ENCODE measurements around the gene H6PD.
A peak's percentile ranks its signal among the peaks of the same experiment; 100 is the strongest.

H6PD gene

DNA sequence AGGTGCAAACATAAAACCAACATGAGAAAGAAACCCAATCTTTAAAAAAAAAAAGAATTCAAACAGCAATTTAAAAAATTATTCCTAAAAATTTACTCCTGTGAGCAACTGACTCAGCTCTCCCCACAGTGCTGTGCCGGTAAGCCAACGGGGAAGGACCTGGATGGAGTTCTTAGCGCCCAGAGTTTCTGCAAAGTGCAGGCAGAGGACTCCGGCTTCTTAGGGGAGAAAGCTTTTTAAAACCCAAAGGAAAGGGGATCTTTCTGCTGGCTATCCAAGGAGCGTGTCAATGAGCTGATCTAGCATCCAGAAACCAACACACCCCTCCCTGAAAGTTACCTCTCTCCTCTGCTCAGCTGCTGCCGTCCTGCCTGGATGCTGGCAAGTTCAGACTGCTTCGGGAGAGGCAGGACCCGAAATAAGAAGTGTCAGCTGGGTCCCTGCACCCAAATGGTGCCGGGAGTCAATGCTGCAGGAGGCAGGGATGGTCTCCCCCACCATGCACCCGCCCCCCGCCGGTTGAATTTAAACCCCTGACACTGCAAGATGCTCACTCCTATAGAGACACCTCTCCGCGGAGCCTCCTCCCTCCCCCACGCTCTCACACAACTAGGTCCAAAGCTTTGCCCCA is 32.2 kb upstream of the H6PD start:
- TF ChIP-seq ZNF8 (CRISPR knock-in tag; IDR thresholded peaks at IDR 0.05): no peak
- TF ChIP-seq TSHZ2 (CRISPR knock-in tag; IDR thresholded peaks at IDR 0.05): no peak
- TF ChIP-seq ZC3H10 (CRISPR knock-in tag; IDR thresholded peaks at IDR 0.05): no peak
- TF ChIP-seq OSR1 (CRISPR knock-in tag; IDR thresholded peaks at IDR 0.05): no peak
- no peak for TF ChIP-seq ISL1 (CRISPR knock-in tag; IDR thresholded peaks at IDR 0.05)
- no peak for TF ChIP-seq ZNF70 (CRISPR knock-in tag; IDR thresholded peaks at IDR 0.05)
- TF ChIP-seq ZFP3 (CRISPR knock-in tag; IDR thresholded peaks at IDR 0.05): no peak
- no peak for TF ChIP-seq BACH2 (CRISPR knock-in tag; IDR thresholded peaks at IDR 0.05; ENCODE audit: borderline replicate concordance)
- TF ChIP-seq PPARA (CRISPR knock-in tag; IDR thresholded peaks at IDR 0.05; ENCODE audit: borderline replicate concordance): no peak
- TF ChIP-seq TCF4 (CRISPR knock-in tag; IDR thresholded peaks at IDR 0.05; ENCODE audit: borderline replicate concordance): no peak
- TF ChIP-seq, protein P1, sequence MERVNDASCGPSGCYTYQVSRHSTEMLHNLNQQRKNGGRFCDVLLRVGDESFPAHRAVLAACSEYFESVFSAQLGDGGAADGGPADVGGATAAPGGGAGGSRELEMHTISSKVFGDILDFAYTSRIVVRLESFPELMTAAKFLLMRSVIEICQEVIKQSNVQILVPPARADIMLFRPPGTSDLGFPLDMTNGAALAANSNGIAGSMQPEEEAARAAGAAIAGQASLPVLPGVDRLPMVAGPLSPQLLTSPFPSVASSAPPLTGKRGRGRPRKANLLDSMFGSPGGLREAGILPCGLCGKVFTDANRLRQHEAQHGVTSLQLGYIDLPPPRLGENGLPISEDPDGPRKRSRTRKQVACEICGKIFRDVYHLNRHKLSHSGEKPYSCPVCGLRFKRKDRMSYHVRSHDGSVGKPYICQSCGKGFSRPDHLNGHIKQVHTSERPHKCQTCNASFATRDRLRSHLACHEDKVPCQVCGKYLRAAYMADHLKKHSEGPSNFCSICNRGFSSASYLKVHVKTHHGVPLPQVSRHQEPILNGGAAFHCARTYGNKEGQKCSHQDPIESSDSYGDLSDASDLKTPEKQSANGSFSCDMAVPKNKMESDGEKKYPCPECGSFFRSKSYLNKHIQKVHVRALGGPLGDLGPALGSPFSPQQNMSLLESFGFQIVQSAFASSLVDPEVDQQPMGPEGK (CRISPR knock-in tag; IDR thresholded peaks at IDR 0.05; ENCODE audit: borderline replicate concordance): no peak
- no peak for TF ChIP-seq CSDC2 (CRISPR knock-in tag; IDR thresholded peaks at IDR 0.05)
- TF ChIP-seq TOX (CRISPR knock-in tag; IDR thresholded peaks at IDR 0.05; ENCODE audit: borderline replicate concordance): no peak
- TF ChIP-seq GLIS3 (CRISPR knock-in tag; IDR thresholded peaks at IDR 0.05): no peak
- no peak for TF ChIP-seq ZFP30 (CRISPR knock-in tag; IDR thresholded peaks at IDR 0.05)
- peak; percentile 32 for ATAC-seq

- ATAC-seq: no peak
Measured at GRCh38 chr1:9203511-9203982, 31.0 kb upstream of the H6PD start.

DNA sequence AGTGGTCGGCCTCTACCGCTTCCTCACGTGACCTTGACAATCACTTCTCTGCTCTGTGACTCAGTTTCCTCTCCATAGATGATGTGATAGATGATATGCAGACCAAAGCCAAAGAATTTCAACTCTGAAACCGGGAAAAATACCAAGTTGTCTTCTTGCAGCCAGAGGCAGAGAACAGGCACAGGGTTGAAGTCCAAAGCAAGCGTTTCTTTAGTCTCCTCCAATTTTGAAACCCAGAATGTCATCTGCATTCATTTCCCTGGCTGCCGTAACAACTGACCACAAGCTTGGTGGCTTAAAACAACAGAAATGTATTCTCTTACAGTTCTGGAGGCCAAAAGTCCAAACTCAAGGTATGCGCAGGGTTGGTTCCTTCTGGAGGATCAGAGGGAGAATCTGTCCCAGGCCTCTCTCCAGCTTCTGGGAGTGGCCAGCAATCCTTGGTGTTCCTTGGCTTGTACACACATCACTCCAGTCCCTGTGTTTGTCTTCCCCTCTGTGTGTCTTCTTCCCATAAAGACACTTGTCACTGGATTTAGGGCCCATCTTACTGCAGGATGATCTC is 30.3 kb upstream of the H6PD start:
- no peak for ATAC-seq
- TF ChIP-seq TSHZ2 (CRISPR knock-in tag; IDR thresholded peaks at IDR 0.05): no peak
- TF ChIP-seq, protein P1 (CRISPR knock-in tag; IDR thresholded peaks at IDR 0.05; ENCODE audit: borderline replicate concordance): no peak
- TF ChIP-seq, protein P2, sequence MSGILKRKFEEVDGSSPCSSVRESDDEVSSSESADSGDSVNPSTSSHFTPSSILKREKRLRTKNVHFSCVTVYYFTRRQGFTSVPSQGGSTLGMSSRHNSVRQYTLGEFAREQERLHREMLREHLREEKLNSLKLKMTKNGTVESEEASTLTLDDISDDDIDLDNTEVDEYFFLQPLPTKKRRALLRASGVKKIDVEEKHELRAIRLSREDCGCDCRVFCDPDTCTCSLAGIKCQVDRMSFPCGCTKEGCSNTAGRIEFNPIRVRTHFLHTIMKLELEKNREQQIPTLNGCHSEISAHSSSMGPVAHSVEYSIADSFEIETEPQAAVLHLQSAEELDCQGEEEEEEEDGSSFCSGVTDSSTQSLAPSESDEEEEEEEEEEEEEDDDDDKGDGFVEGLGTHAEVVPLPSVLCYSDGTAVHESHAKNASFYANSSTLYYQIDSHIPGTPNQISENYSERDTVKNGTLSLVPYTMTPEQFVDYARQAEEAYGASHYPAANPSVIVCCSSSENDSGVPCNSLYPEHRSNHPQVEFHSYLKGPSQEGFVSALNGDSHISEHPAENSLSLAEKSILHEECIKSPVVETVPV (CRISPR knock-in tag; IDR thresholded peaks at IDR 0.05): no peak
- TF ChIP-seq PPARA (CRISPR knock-in tag; IDR thresholded peaks at IDR 0.05; ENCODE audit: borderline replicate concordance): no peak
- TF ChIP-seq, protein P3, sequence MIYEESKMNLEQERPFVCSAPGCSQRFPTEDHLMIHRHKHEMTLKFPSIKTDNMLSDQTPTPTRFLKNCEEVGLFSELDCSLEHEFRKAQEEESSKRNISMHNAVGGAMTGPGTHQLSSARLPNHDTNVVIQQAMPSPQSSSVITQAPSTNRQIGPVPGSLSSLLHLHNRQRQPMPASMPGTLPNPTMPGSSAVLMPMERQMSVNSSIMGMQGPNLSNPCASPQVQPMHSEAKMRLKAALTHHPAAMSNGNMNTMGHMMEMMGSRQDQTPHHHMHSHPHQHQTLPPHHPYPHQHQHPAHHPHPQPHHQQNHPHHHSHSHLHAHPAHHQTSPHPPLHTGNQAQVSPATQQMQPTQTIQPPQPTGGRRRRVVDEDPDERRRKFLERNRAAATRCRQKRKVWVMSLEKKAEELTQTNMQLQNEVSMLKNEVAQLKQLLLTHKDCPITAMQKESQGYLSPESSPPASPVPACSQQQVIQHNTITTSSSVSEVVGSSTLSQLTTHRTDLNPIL (CRISPR knock-in tag; IDR thresholded peaks at IDR 0.05; ENCODE audit: low read depth): no peak
- TF ChIP-seq ISL1 (CRISPR knock-in tag; IDR thresholded peaks at IDR 0.05): no peak
- no peak for TF ChIP-seq SNAI2 (CRISPR knock-in tag; IDR thresholded peaks at IDR 0.05)
- TF ChIP-seq OSR1 (CRISPR knock-in tag; IDR thresholded peaks at IDR 0.05): no peak
- TF ChIP-seq ZFP3 (CRISPR knock-in tag; IDR thresholded peaks at IDR 0.05): no peak
- TF ChIP-seq BACH2 (CRISPR knock-in tag; IDR thresholded peaks at IDR 0.05; ENCODE audit: borderline replicate concordance): no peak
- no peak for TF ChIP-seq ARNTL (CRISPR knock-in tag; IDR thresholded peaks at IDR 0.05; ENCODE audit: borderline replicate concordance, low read depth)
- no peak for TF ChIP-seq TOX (CRISPR knock-in tag; IDR thresholded peaks at IDR 0.05; ENCODE audit: borderline replicate concordance)
- no peak for TF ChIP-seq RARB (CRISPR knock-in tag; IDR thresholded peaks at IDR 0.05)
- TF ChIP-seq ZNF565 (CRISPR knock-in tag; conservative IDR thresholded peaks at IDR 0.05; ENCODE audit: low read depth): no peak
- TF ChIP-seq ZFP30 (CRISPR knock-in tag; IDR thresholded peaks at IDR 0.05): no peak
- no peak for TF ChIP-seq TCF4 (CRISPR knock-in tag; IDR thresholded peaks at IDR 0.05; ENCODE audit: borderline replicate concordance)
- TF ChIP-seq GLIS3 (CRISPR knock-in tag; IDR thresholded peaks at IDR 0.05): no peak

More at GRCh38 chr1:9203511-9203982, 31.0 kb upstream of the H6PD start:
- TF ChIP-seq OSR1 (CRISPR knock-in tag; IDR thresholded peaks at IDR 0.05): no peak
- no peak for TF ChIP-seq CSDC2 (CRISPR knock-in tag; IDR thresholded peaks at IDR 0.05)
- no peak for TF ChIP-seq ZNF565 (CRISPR knock-in tag; conservative IDR thresholded peaks at IDR 0.05; ENCODE audit: low read depth)
- TF ChIP-seq BACH2 (CRISPR knock-in tag; IDR thresholded peaks at IDR 0.05; ENCODE audit: borderline replicate concordance): no peak
- no peak for TF ChIP-seq ESRRG (CRISPR knock-in tag; IDR thresholded peaks at IDR 0.05)
- TF ChIP-seq ZNF70 (CRISPR knock-in tag; IDR thresholded peaks at IDR 0.05): no peak
- no peak for TF ChIP-seq GLIS3 (CRISPR knock-in tag; IDR thresholded peaks at IDR 0.05)

Data from SK-N-SH treated with all-trans-retinoic acid at 6 μM for 48 hours (cell line).